Heart left ventricle (tissue), 16 donors: ENCODE measurements around the gene UNC13C. TPM values are rescaled to one million over a fixed set of nuclear protein-coding genes. Genes with fewer than 3 reads are reported as not detected.

Experiments
- ATAC-seq, 4 donors: fragments of 200-7000 bp; cut with Tn5 transposase; one replicate each; pipeline ENCODE4 v1.9.1; 2020 to 2022; ENCODE audit warnings: moderate library complexity in 4 of 4, mild to moderate bottlenecking in 3 of 4, moderate number of reproducible peaks in 1 of 4
- DNase-seq, 5 donors: peaks; one replicate each; pipeline ENCODE4 v3.0.0-alpha.2; 2020
- H3K27ac ChIP-seq, 12 donors: fragments of 200-600 bp; sonication (generic) in 4 of 12; one replicate each; pipeline versions ENCODE4 v1.5.0 to v1.8.0; 2016 to 2022; ENCODE audit warnings: mild to moderate bottlenecking in 2 of 12
- H3K27me3 ChIP-seq, 9 donors: fragments of 200-600 bp; sonication (generic) in 2 of 9; one replicate each; pipeline versions ENCODE4 v1.5.1 to v1.8.0; 2016 to 2022; ENCODE audit warnings: mild to moderate bottlenecking in 3 of 9
- H3K36me3 ChIP-seq, 9 donors: fragments of 200-600 bp; sonication (generic) in 2 of 9; one replicate each; pipeline versions ENCODE4 v1.5.0 to v1.8.0; 2018 to 2022; ENCODE audit warnings: mild to moderate bottlenecking in 2 of 9
- H3K4me1 ChIP-seq, 12 donors: fragments of 200-600 bp; sonication (generic) in 4 of 12; one replicate each; pipeline versions ENCODE4 v1.5.0 to v1.8.0; 2016 to 2022; ENCODE audit warnings: mild to moderate bottlenecking in 3 of 12
- H3K4me3 ChIP-seq, 12 donors: fragments of 200-600 bp; sonication (generic) in 4 of 12; one replicate each; pipeline versions ENCODE4 v1.5.0 to v1.8.0; 2017 to 2022; ENCODE audit warnings: mild to moderate bottlenecking in 9 of 12, moderate library complexity in 4 of 12
- H3K9me3 ChIP-seq, 12 donors: fragments of 200-600 bp; sonication (generic) in 4 of 12; one replicate each; pipeline versions ENCODE4 v1.5.0 to v1.8.0; 2016 to 2022; ENCODE audit warnings: mild to moderate bottlenecking in 1 of 12
- CTCF ChIP-seq, 12 donors: fragments of 200-600 bp; sonication (generic) in 4 of 12; IDR thresholded peaks; one replicate each; pipeline versions ENCODE4 v1.5.0 to v1.8.0; 2018 to 2022; ENCODE audit warnings: antibody characterized with exemption in 12 of 12, mild to moderate bottlenecking in 5 of 12
- POLR2A ChIP-seq, 2 donors: fragments of 450-650 bp; IDR thresholded peaks; one replicate each; pipeline ENCODE4 v1.6.1; 2017; ENCODE audit warnings: antibody characterized with exemption in 2 of 2, mild to moderate bottlenecking in 2 of 2, moderate library complexity in 2 of 2
- WGBS, 4 donors: extraction: QIAGEN DNeasy Blood & Tissue Kit in 2 of 4; methylation state at CpG; one replicate each; pipeline versions ENCODE4 v1.1.5 to v1.1.7; 2013 to 2018; 5-methylcytosine and 5-hydroxymethylcytosine counted together
- intact Hi-C, 10 donors: fragments of 100-400 bp; cut with DNase I; formaldehyde crosslinking; loops; one replicate each; pipeline versions ENCODE4 v1.11.1 to v1.14.2; 2022
- polyA plus RNA-seq, 2 donors: library from polyadenylated mRNA; stranded (reverse); fragments of 200-250 nt; gene quantifications; one replicate each; pipeline ENCODE4 v1.2.3, GENCODE V29; 2013
- total RNA-seq, 9 donors: library from RNA; depleted of rRNA in 2 of 9; stranded (reverse); fragments of >200 nt in 2 of 9; fragmentation: NEBNext Ultra II Directional in 3 of 9; extraction: Animal tissue kit (Norgen Biotek cat#: 25700) in 3 of 9; gene quantifications; one replicate each; pipeline versions ENCODE4 v1.1.0 to v1.2.4, GENCODE V29; 2016 to 2023
- donor health status: ischemic (EF 13 %, LVEDD 7.1; RV severe dilation, severe dysfunction).
- donor health status: healthy with polysubstance abuse.
- donor health status: DM: no; HTN: yes; CAD: no.
- donor health status: DM: no; HTN: no; CAD: no.
- donor health status: ischemic (EF 25% LVEDD 6.9; RV normal size, moderate dysfunction).
- donor health status: ischemic (EF 25% LVEDD 5.7; RV mildly dilated, moderate dysfunction).
- donor health status: healthy.
- donor health status: DM: yes; HTN: yes; CAD: no.
- donor health status: ischemic (EF 35%, LVEDD 5.7; RV mildly dilated, moderate dysfunction).
- donor health status: nonischemic (EF 11% LVEDD 7.7; RV severe dilation, severe dysfunction).
- donor health status: DM: yes; HTN: yes; CAD: no.
- donor health status: PGD.
- donor health status: ischemic (EF 29% LVEDD 5.4; RV normal size, mild dysfunction).
- donor health status: nonischemic (EF 23%, LVEDD 6.1; RV moderate dilation, normal function).

UNC13C gene
- total and polyA plus RNA-seq, 11 donors: 0.07 to 0.71 (median 0.39) TPM; not detected in 5

- intact Hi-C loops: no loop called here
- peaks cover 0 to 5% (median 0%) of the 10 kb centered on the region in 9 donors for H3K27me3 ChIP-seq
- TF ChIP-seq POLR2A (IDR thresholded peaks at IDR 0.05) (no peak), CTCF (IDR thresholded peaks at IDR 0.05) (no peak)
- no peak overlapping the region for H3K27ac ChIP-seq
- H3K4me3 ChIP-seq: no peak overlapping the region
- ATAC-seq: no peak
- H3K36me3 ChIP-seq: no peaks in the 10 kb centered on the region
- H3K4me1 ChIP-seq: no peaks in the 10 kb centered on the region
- no peak for DNase-seq
- peaks cover 0 to 6% (median 0%) of the 10 kb centered on the region in 12 donors for H3K9me3 ChIP-seq
These were observed 118.8 kb downstream of the UNC13C start for GRCh38 chr15:54097019-54097418.

DNA sequence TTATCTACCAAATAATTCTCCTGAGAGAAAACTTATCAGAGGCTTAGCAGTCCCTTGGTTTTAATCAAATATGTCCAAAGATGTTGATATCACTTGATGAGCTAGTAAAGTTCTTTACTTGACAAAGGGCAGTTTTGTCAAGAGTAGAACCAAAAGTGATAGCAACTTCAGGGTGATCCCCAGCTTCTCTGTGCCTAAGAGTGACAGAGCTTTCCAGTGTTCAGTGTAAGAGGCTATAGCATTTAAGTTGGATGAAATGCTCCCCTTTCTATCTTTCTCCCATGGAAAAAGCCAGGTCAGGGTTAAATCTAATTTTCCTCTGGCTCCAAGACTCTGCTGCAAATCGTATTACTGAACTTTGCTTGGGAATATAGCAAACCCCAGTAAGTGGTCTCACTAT, 120.8 kb downstream of the UNC13C start:
- TF ChIP-seq CTCF (IDR thresholded peaks at IDR 0.05) (no peak), POLR2A (IDR thresholded peaks at IDR 0.05) (no peak)
- H3K27ac ChIP-seq: no peak overlapping the region
- DNase-seq: no peak
- intact Hi-C loops: no loop called here
- no peaks in the 10 kb centered on the region for H3K4me1 ChIP-seq
- 10 to 26% (median 17%) methylated on average over 1 of the region's 1 CpG for WGBS, 4 donors
- no peaks in the 10 kb centered on the region for H3K36me3 ChIP-seq
- H3K9me3 ChIP-seq: peaks cover 0 to 6% (median 0%) of the 10 kb centered on the region in 12 donors
- no peak overlapping the region for H3K4me3 ChIP-seq
- no peak for ATAC-seq
- no peaks in the 10 kb centered on the region for H3K27me3 ChIP-seq

DNA sequence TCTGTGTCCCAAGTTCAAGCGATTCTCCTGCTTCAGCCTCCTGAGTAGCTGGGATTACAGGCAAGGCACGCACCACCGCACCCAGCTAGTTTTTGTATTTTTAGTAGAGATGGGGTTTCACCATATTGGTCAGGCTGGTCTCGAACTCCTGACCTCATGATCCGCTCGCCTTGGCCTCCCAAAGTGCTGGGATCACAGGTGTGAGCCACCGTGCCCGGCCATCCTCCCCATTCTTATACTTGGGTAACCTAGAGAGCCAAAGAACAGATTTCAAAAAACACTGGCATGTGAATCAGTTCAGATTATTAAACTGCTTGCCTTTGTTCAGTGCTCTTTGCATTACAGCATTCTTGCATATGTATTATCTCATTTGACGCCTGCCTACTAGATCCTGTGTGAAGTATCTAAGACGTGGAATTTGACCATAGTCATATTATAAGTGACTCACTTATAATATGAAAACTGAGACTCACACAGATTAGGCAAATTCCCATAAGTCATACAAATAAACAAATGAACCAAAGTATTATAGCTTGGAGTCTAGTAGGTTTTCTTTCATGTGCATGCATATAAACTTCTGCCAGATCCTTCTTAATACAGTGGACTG, 123.5 kb downstream of the UNC13C start:
- Histone ChIP-seq H3K36me3 (no peaks in the 10 kb centered on the region), H3K27ac (no peak overlapping the region), H3K9me3 (no peaks in the 10 kb centered on the region), H3K27me3 (no peaks in the 10 kb centered on the region), H3K4me3 (no peak overlapping the region), H3K4me1 (no peaks in the 10 kb centered on the region)
- TF ChIP-seq POLR2A (IDR thresholded peaks at IDR 0.05) (no peak), CTCF (IDR thresholded peaks at IDR 0.05) (no peak)
- WGBS, 4 donors: 72 to 81% (median 79%) methylated on average over 10 of the region's 10 CpGs
- intact Hi-C loops: no loop called here
- DNase-seq (no peak), ATAC-seq (no peak)

DNA sequence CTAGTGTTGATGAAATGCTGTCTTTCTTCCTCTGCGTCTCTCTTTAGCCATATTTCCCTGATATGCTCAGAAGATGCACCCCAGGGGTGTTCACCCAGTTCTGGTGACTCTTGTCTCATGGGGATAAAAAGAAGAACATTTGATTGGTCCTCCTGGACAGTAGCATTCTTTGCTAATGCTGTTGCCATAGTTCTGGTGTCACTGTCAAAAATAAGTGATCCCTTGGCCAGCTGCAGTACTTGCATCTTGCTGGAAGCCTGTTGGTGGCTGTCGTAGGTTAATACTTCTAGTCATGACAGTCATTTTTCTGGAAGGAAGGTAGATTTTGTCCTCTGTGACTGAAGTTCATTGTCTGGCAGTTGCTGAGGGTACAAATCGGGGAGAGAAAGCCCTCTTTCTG, 124.5 kb downstream of the UNC13C start:
- ATAC-seq: no peak
- Histone ChIP-seq H3K4me1 (no peaks in the 10 kb centered on the region), H3K9me3 (no peaks in the 10 kb centered on the region), H3K27ac (no peak overlapping the region), H3K4me3 (no peak overlapping the region), H3K36me3 (no peaks in the 10 kb centered on the region), H3K27me3 (no peaks in the 10 kb centered on the region)
- 58 to 81% (median 61%) methylated on average over 3 of the region's 3 CpGs for WGBS, 4 donors
- no peak for DNase-seq
- intact Hi-C loops: no loop called here
- TF ChIP-seq CTCF (IDR thresholded peaks at IDR 0.05): no peak
- no peak for TF ChIP-seq POLR2A (IDR thresholded peaks at IDR 0.05)
